ENCODE measurements around the gene UBAC1. TPM values are rescaled to one million over a fixed set of nuclear protein-coding genes. Genes with fewer than 3 reads are reported as not detected.

UBAC1 gene
- total RNA-seq, 1 experiment from 2014 or later: 55.6 TPM

- no peak for TF ChIP-seq HMGXB4 (CRISPR knock-in tag; IDR thresholded peaks at IDR 0.05)
- no peak for TF ChIP-seq NR2C2 (CRISPR knock-in tag; IDR thresholded peaks at IDR 0.05)
Observed at GRCh38 chr9:135930446-135931345, 30.5 kb downstream of the UBAC1 start (continued).

- ChIA-PET CTCF (interaction anchor here (0.7 to 1.0 kb wide), 2 partner anchors 93 to 346 kb away, joined by 3 read pairs; no protein-coding TSS in a partner anchor), POLR2A (no interaction called here)
- DNase-seq (ENCODE audit: low spot score): no peak
- Mint-ChIP-seq H3K4me1 (no peaks in the 10 kb centered on the region; the same call in 1 of the 2 replicates), H3K27me3 (ENCODE audit: low read depth) (no peaks in the 10 kb centered on the region), H3K36me3 (peaks cover 34% of the 10 kb centered on the region), H3K9me3 (no peaks in the 10 kb centered on the region), H3K27ac (no peak overlapping the region), H3K4me3 (no peak overlapping the region)
- TF ChIP-seq ZNF317 (CRISPR knock-in tag; IDR thresholded peaks at IDR 0.05; ENCODE audit: borderline replicate concordance, low read depth): no peak
- no peak for TF ChIP-seq NR1H2 (CRISPR knock-in tag; IDR thresholded peaks at IDR 0.05)
- TF ChIP-seq MAX (CRISPR knock-in tag; IDR thresholded peaks at IDR 0.05): no peak
- TF ChIP-seq ATF1 (CRISPR knock-in tag; IDR thresholded peaks at IDR 0.05): no peak
- TF ChIP-seq ZBTB21 (CRISPR knock-in tag; IDR thresholded peaks at IDR 0.05; ENCODE audit: borderline replicate concordance): no peak
- TF ChIP-seq STAT6 (CRISPR knock-in tag; conservative IDR thresholded peaks at IDR 0.05; ENCODE audit: low read depth): no peak
- TF ChIP-seq E2F1 (CRISPR knock-in tag; IDR thresholded peaks at IDR 0.05): no peak
- no peak for TF ChIP-seq GTF2I (CRISPR knock-in tag; conservative IDR thresholded peaks at IDR 0.05)
- TF ChIP-seq NFE2L1 (CRISPR knock-in tag; IDR thresholded peaks at IDR 0.05): no peak
- TF ChIP-seq E2F5 (CRISPR knock-in tag; IDR thresholded peaks at IDR 0.05): no peak
- no peak for TF ChIP-seq USF1 (CRISPR knock-in tag; IDR thresholded peaks at IDR 0.05)
- TF ChIP-seq IRF2 (CRISPR knock-in tag; IDR thresholded peaks at IDR 0.05; ENCODE audit: borderline replicate concordance, low read depth): no peak
- TF ChIP-seq CTCF (IDR thresholded peaks at IDR 0.05): no peak
- no peak for TF ChIP-seq NFYB (CRISPR knock-in tag; conservative IDR thresholded peaks at IDR 0.05; ENCODE audit: low read depth)
- TF ChIP-seq USF2 (CRISPR knock-in tag; IDR thresholded peaks at IDR 0.05): no peak
- TF ChIP-seq KAT7 (CRISPR knock-in tag; IDR thresholded peaks at IDR 0.05; ENCODE audit: borderline replicate concordance): no peak
- no peak for ATAC-seq
Observed at GRCh38 chr9:135929656-135930445, 31.3 kb downstream of the UBAC1 start.

All from WTC11 (cell line).